Lower leg skin (tissue), 4 donors: ENCODE results near the gene LRRC46. TPM values are rescaled to one million over a fixed set of nuclear protein-coding genes. Genes with fewer than 3 reads are reported as not detected.

Experiments used
- DNase-seq, 2 donors: peaks; one replicate each; pipeline ENCODE4 v3.0.0-alpha.2; 2019; ENCODE audit warnings: low spot score in 2 of 2
- H3K4me3 ChIP-seq: fragments of 200-600 bp; sonication (generic); 2 replicates; pipeline ENCODE4 v1.5.1; 2017; ENCODE audit warnings: mild to moderate bottlenecking, low read depth; ENCODE audit not compliant: poor library complexity, severe bottlenecking
- CTCF ChIP-seq, 3 donors: fragments of 450-650 bp; IDR thresholded peaks; one replicate each; pipeline ENCODE4 v1.5.1; 2016; ENCODE audit warnings: antibody characterized with exemption in 3 of 3, mild to moderate bottlenecking in 3 of 3, moderate library complexity in 2 of 3
- POLR2A ChIP-seq, 2 donors: fragments of 450-650 bp; IDR thresholded peaks; one replicate each; pipeline ENCODE4 v1.6.1; 2016 to 2017; ENCODE audit warnings: antibody characterized with exemption in 2 of 2, mild to moderate bottlenecking in 1 of 2, moderate library complexity in 1 of 2
- WGBS, 2 donors: methylation state at CpG; one replicate each; pipeline ENCODE4 v1.1.5; 2018; 5-methylcytosine and 5-hydroxymethylcytosine counted together
- intact Hi-C: fragments of 100-400 bp; cut with DNase I; formaldehyde crosslinking; loops from one replicate; pipeline ENCODE4 v1.15.0; 2023; ENCODE audit warnings: low total_unique reads
- total RNA-seq, 4 donors: library from RNA; depleted of rRNA; stranded (reverse); fragments of >200 nt; gene quantifications; one replicate each; pipeline ENCODE4 v1.1.0, GENCODE V29; 2016

The LRRC46 gene
- total RNA-seq, 4 donors from 2014 or later: not detected

- H3K4me3 ChIP-seq: no peak overlapping the region
- no peak for DNase-seq
- intact Hi-C loops: no loop called here
- TF ChIP-seq CTCF (IDR thresholded peaks at IDR 0.05): no peak
- TF ChIP-seq POLR2A (IDR thresholded peaks at IDR 0.05): no peak
- WGBS, 2 donors: 25 to 39% methylated on average over 1 to 2 of the region's 2 CpGs
Measured at GRCh38 chr17:47869114-47869513, 37.6 kb downstream of the LRRC46 start.

GRCh38 chr17:47870056-47870455, 38.6 kb downstream of the LRRC46 start:
- H3K4me3 ChIP-seq: no peak overlapping the region
- no peak for DNase-seq
- WGBS, 2 donors: 27 to 57% methylated on average over 1 of the region's 1 CpG
- TF ChIP-seq CTCF (IDR thresholded peaks at IDR 0.05): no peak
- TF ChIP-seq POLR2A (IDR thresholded peaks at IDR 0.05): no peak
- intact Hi-C loops: no loop called here

- no peak for DNase-seq
- TF ChIP-seq POLR2A (IDR thresholded peaks at IDR 0.05): no peak
- no peak for TF ChIP-seq CTCF (IDR thresholded peaks at IDR 0.05)
- no peak overlapping the region for H3K4me3 ChIP-seq
- intact Hi-C loops: no loop called here
Measured at GRCh38 chr17:47871048-47871447, 39.6 kb downstream of the LRRC46 start.

DNA sequence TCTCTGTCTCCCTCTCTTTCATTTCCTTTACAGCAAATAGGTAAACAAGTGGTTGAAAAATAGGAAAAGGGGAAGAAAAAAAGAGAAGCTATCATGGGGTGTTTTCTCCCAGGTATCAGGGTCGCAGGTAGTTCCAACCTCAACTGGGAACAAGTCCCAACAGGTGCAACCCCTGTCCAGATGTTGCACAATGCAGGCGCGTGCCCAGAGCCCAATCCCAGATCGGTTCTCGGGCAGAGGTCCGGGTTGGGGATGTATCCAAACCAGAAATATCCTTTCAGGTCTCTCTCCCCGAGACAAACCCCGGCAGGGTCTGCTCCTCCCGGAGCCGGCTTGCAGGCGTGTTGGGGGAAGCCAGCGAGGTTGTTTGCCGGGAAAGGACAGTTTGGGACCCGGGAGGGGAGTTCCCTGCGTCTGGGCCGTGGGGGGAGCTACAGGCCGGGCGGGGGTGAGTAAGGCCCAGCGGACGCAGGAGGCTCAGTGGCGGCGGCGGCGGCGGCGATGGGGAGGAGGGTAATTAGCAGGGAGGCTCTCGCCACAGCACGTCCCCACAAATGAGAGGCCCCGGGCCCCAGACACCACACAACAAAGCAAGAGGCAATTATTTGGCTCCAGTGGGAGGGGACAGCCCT, 40.7 kb downstream of the LRRC46 start:
- no peak for DNase-seq
- intact Hi-C loops: no loop called here
- H3K4me3 ChIP-seq: no peak overlapping the region
- WGBS, 2 donors: 15 to 20% methylated on average over 28 to 29 of the region's 29 CpGs
- TF ChIP-seq POLR2A (IDR thresholded peaks at IDR 0.05) (no peak), CTCF (IDR thresholded peaks at IDR 0.05) (no peak)

DNA sequence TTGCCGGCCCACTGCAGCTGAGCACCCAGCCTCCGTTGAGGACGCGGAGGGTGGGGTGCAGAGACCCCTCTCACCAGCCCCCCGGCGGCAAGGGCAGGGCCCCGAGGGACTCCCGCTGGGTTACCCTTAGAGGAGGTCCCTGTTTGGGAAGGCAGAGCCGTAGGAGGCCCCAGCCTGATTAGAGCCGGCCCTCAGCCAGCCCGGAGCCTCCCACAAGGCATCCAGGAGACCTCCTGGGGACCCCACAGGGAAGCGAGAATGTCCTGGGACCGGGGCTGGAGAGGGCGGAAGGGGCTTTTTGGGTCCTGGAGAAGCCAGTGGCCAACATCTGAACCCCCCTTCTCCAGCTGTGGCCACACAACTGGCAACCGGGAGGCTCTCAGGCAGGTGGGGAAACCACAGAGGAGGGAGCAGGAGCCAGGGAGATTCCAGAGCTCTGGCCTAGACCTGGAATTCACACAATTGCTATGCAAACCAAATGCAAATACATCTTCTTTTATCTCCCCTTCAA, 41.2 kb downstream of the LRRC46 start:
- no peak for DNase-seq
- intact Hi-C loops: no loop called here
- 37 to 57% methylated on average over 2 to 9 of the region's 15 CpGs for whole genome bisulfite sequencing, 2 donors
- H3K4me3 ChIP-seq: no peak overlapping the region
- TF ChIP-seq POLR2A (IDR thresholded peaks at IDR 0.05) (no peak), CTCF (IDR thresholded peaks at IDR 0.05) (no peak)
